Measurements from ENCODE around the gene CASR.

The CASR gene

GRCh38 chr3:122260206-122260605, 76.7 kb downstream of the CASR start:
- Histone ChIP-seq H3K4me1 (ENCODE audit: insufficient read depth, poor library complexity, severe bottlenecking) (no peaks in the 10 kb centered on the region), H3K27ac (ENCODE audit: poor library complexity, severe bottlenecking) (no peak overlapping the region), H3K36me3 (ENCODE audit: low read depth) (no peaks in the 10 kb centered on the region), H3K9me3 (ENCODE audit: severe bottlenecking) (no peaks in the 10 kb centered on the region), H3K27me3 (ENCODE audit: insufficient read depth, poor library complexity, severe bottlenecking) (no peaks in the 10 kb centered on the region), H3K4me3 (ENCODE audit: severe bottlenecking) (no peak overlapping the region)
- TF ChIP-seq CTCF (IDR thresholded peaks at IDR 0.05; ENCODE audit: poor library complexity, severe bottlenecking): no peak
- no peak for ATAC-seq (ENCODE audit: low read depth)
- DNase-seq (ENCODE audit: low spot score): no peak

GRCh38 chr3:122263058-122263457, 79.6 kb downstream of the CASR start:
- no peak for TF ChIP-seq CTCF (IDR thresholded peaks at IDR 0.05; ENCODE audit: poor library complexity, severe bottlenecking)
- DNase-seq (ENCODE audit: low spot score): no peak
- ATAC-seq (ENCODE audit: low read depth): no peak

GRCh38 chr3:122263974-122264588, 80.6 kb downstream of the CASR start:
- ATAC-seq (ENCODE audit: low read depth): no peak
- Histone ChIP-seq H3K27me3 (ENCODE audit: insufficient read depth, poor library complexity, severe bottlenecking) (no peaks in the 10 kb centered on the region), H3K36me3 (ENCODE audit: low read depth) (no peaks in the 10 kb centered on the region), H3K9me3 (ENCODE audit: severe bottlenecking) (no peaks in the 10 kb centered on the region), H3K27ac (ENCODE audit: poor library complexity, severe bottlenecking) (no peak overlapping the region), H3K4me3 (ENCODE audit: severe bottlenecking) (no peak overlapping the region), H3K4me1 (ENCODE audit: insufficient read depth, poor library complexity, severe bottlenecking) (no peaks in the 10 kb centered on the region)
- no peak for DNase-seq (ENCODE audit: low spot score)
- TF ChIP-seq CTCF (IDR thresholded peaks at IDR 0.05; ENCODE audit: poor library complexity, severe bottlenecking): no peak

More at GRCh38 chr3:122263058-122263457, 79.6 kb downstream of the CASR start:
- no peak overlapping the region for H3K4me3 ChIP-seq (ENCODE audit: severe bottlenecking)
- H3K9me3 ChIP-seq (ENCODE audit: severe bottlenecking): no peaks in the 10 kb centered on the region
- H3K36me3 ChIP-seq (ENCODE audit: low read depth): no peaks in the 10 kb centered on the region
- H3K4me1 ChIP-seq (ENCODE audit: insufficient read depth, poor library complexity, severe bottlenecking): no peaks in the 10 kb centered on the region
- no peaks in the 10 kb centered on the region for H3K27me3 ChIP-seq (ENCODE audit: insufficient read depth, poor library complexity, severe bottlenecking)
- H3K27ac ChIP-seq (ENCODE audit: poor library complexity, severe bottlenecking): no peak overlapping the region

- H3K4me3 ChIP-seq (ENCODE audit: severe bottlenecking): no peak overlapping the region
- H3K9me3 ChIP-seq (ENCODE audit: severe bottlenecking): no peaks in the 10 kb centered on the region
- no peaks in the 10 kb centered on the region for H3K36me3 ChIP-seq (ENCODE audit: low read depth)
- H3K27ac ChIP-seq (ENCODE audit: poor library complexity, severe bottlenecking): no peak overlapping the region
- no peaks in the 10 kb centered on the region for H3K4me1 ChIP-seq (ENCODE audit: insufficient read depth, poor library complexity, severe bottlenecking)
- no peak for TF ChIP-seq CTCF (IDR thresholded peaks at IDR 0.05; ENCODE audit: poor library complexity, severe bottlenecking)
- DNase-seq (ENCODE audit: low spot score) (no peak), ATAC-seq (ENCODE audit: low read depth) (no peak)
- H3K27me3 ChIP-seq (ENCODE audit: insufficient read depth, poor library complexity, severe bottlenecking): no peaks in the 10 kb centered on the region
Measured at GRCh38 chr3:122265957-122266356, 82.5 kb downstream of the CASR start.

- Histone ChIP-seq H3K4me1 (ENCODE audit: insufficient read depth, poor library complexity, severe bottlenecking) (no peaks in the 10 kb centered on the region), H3K36me3 (ENCODE audit: low read depth) (no peaks in the 10 kb centered on the region), H3K9me3 (ENCODE audit: severe bottlenecking) (no peaks in the 10 kb centered on the region), H3K4me3 (ENCODE audit: severe bottlenecking) (no peak overlapping the region), H3K27me3 (ENCODE audit: insufficient read depth, poor library complexity, severe bottlenecking) (no peaks in the 10 kb centered on the region), H3K27ac (ENCODE audit: poor library complexity, severe bottlenecking) (no peak overlapping the region)
- no peak for DNase-seq (ENCODE audit: low spot score)
- no peak for ATAC-seq (ENCODE audit: low read depth)
- TF ChIP-seq CTCF (IDR thresholded peaks at IDR 0.05; ENCODE audit: poor library complexity, severe bottlenecking): no peak
Measured at GRCh38 chr3:122268257-122269024, 85.0 kb downstream of the CASR start.
